ENCODE results near the gene TAX1BP1.

DNA sequence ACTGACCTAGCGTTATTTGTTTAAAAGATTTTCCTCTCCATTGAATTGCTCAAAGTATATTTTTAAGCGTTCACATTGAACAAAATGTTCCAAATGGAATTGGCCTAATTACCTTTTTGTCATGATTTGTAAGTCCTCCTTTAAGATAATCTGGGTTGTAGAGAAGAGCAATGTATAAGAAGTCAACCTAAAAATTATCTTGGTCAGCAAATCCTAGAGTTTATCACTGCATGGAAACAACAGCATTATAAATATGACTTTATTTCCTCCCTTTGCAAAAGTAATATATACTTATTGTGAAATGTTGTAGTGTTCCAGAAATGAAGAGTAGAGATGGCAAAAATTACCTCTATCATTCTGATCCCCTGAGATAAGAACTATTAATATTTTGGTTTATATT, 59.2 kb downstream of the TAX1BP1 start:
- TF ChIP-seq, protein P1, sequence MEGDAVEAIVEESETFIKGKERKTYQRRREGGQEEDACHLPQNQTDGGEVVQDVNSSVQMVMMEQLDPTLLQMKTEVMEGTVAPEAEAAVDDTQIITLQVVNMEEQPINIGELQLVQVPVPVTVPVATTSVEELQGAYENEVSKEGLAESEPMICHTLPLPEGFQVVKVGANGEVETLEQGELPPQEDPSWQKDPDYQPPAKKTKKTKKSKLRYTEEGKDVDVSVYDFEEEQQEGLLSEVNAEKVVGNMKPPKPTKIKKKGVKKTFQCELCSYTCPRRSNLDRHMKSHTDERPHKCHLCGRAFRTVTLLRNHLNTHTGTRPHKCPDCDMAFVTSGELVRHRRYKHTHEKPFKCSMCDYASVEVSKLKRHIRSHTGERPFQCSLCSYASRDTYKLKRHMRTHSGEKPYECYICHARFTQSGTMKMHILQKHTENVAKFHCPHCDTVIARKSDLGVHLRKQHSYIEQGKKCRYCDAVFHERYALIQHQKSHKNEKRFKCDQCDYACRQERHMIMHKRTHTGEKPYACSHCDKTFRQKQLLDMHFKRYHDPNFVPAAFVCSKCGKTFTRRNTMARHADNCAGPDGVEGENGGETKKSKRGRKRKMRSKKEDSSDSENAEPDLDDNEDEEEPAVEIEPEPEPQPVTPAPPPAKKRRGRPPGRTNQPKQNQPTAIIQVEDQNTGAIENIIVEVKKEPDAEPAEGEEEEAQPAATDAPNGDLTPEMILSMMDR (conservative IDR thresholded peaks at IDR 0.05): no peak
- no peak for TF ChIP-seq ZFX (IDR thresholded peaks at IDR 0.05)

Measured in C4-2B (cell line).